K562 (cell line): ENCODE measurements around the gene CAPZA1. TPM values are rescaled to one million over a fixed set of nuclear protein-coding genes. Genes with fewer than 3 reads are reported as not detected.

Experiments used
- AFF4 ChIP-seq: sonication (generic); formaldehyde crosslinking; IDR thresholded peaks from 2 replicates; pipeline ENCODE4 v1.8.0; 2023; ENCODE audit warnings: mild to moderate bottlenecking, missing genetic modification reagents
- ARID3A ChIP-seq: IDR thresholded peaks from 2 replicates; pipeline ENCODE4 v1.6.1; 2012; ENCODE audit warnings: low read depth, low read length, improper control_type of control experiment, borderline replicate concordance
- CTCFL ChIP-seq: IDR thresholded peaks from 2 replicates; pipeline ENCODE4 v1.6.1; 2011; ENCODE audit warnings: borderline replicate concordance, low read depth, mild to moderate bottlenecking, moderate library complexity, low read length; ENCODE audit not compliant: insufficient read depth, poor library complexity, severe bottlenecking
- DACH1 ChIP-seq: fragments of 450-650 bp; IDR thresholded peaks from 2 replicates; pipeline ENCODE4 v1.6.1; 2018; ENCODE audit not compliant: partially characterized antibody
- HDAC2 ChIP-seq: fragments of 450-650 bp; IDR thresholded peaks from 2 replicates; pipeline ENCODE4 v1.6.1; 2016; ENCODE audit warnings: mild to moderate bottlenecking
- JUN ChIP-seq, 2 experiments: sonication (generic) in 1 of 2; formaldehyde crosslinking in 1 of 2; IDR thresholded peaks; 2 replicates each; pipeline versions ENCODE4 v1.6.1 to v1.8.0; 2012 to 2022; ENCODE audit warnings: borderline replicate concordance in 2 of 2, mild to moderate bottlenecking in 2 of 2, improper control_type of control experiment in 1 of 2, low read depth in 1 of 2, low read length in 1 of 2, missing genetic modification reagents in 1 of 2
- KAT7 ChIP-seq: sonication (generic); formaldehyde crosslinking; IDR thresholded peaks from 2 replicates; pipeline ENCODE4 v1.8.0; 2022; ENCODE audit warnings: missing genetic modification reagents, mild to moderate bottlenecking, borderline replicate concordance
- MTA1 ChIP-seq: fragments of 450-650 bp; IDR thresholded peaks from 2 replicates; pipeline ENCODE4 v1.6.1; 2017; ENCODE audit warnings: borderline replicate concordance
- PBX2 ChIP-seq, 2 experiments: IDR thresholded peaks in 1 of 2; conservative IDR thresholded peaks in 1 of 2; 2 replicates each; pipeline ENCODE4 v1.6.1; 2016; ENCODE audit warnings: low read depth in 2 of 2, mild to moderate bottlenecking in 1 of 2, missing compliant biosample characterization in 1 of 2, missing genetic modification characterization in 1 of 2, moderate library complexity in 1 of 2
- RUNX1 ChIP-seq: sonication (generic); IDR thresholded peaks from 2 replicates; pipeline ENCODE4 v1.6.1; 2016; ENCODE audit warnings: antibody characterized with exemption, low read depth
- SMARCB1 ChIP-seq: IDR thresholded peaks from 2 replicates; pipeline ENCODE4 v1.6.1; 2011; ENCODE audit warnings: improper control_type of control experiment, low read depth; ENCODE audit not compliant: insufficient read length
- THAP7 ChIP-seq: fragments of 250-450 bp; sonication (Bioruptor Pico); IDR thresholded peaks from 2 replicates; pipeline ENCODE4 v1.5.0; 2021
- ZBED1 ChIP-seq: IDR thresholded peaks from 2 replicates; pipeline ENCODE4 v1.6.1; 2014
- ZNF408 ChIP-seq: fragments of 250-450 bp; sonication (Bioruptor Pico); IDR thresholded peaks from 2 replicates; pipeline ENCODE4 v1.4.0; 2020; ENCODE audit warnings: low read depth, mild to moderate bottlenecking, moderate library complexity
- polyA plus RNA-seq, 8 experiments: library from polyadenylated mRNA; depleted of rRNA in 4 of 8; stranded (reverse) in 5 of 8; unstranded in 3 of 8; fragments of >200 nt; fragmentation: Nextera tagmentation in 2 of 8; fragmentation: Illumina TruSeq in 1 of 8; extraction: Ambion mirVana in 2 of 8; extraction: Trizol in 1 of 8; gene quantifications; 2 replicates each; pipeline versions ENCODE4 v1.2.1 to v1.2.3, GENCODE V29; 2011 to 2014; ENCODE audit warnings: inconsistent platforms in 1 of 8, missing spikeins in 1 of 8
- total RNA-seq, 7 experiments: library from RNA; depleted of rRNA in 6 of 7; stranded (reverse); fragments of >200 nt in 6 of 7; fragmentation: Illumina TruSeq in 2 of 7; extraction: Trizol in 2 of 7; gene quantifications; 2 replicates each; pipeline versions ENCODE4 v1.2.1 to v1.2.3, GENCODE V29; 2011 to 2021; ENCODE audit warnings: low replicate concordance in 1 of 7

Gene CAPZA1
- total and polyA plus RNA-seq, 9 of the 15 experiments (the other 6 are each of a cell fraction or from before 2014, with no cell fraction given): 237 to 1,020 (median 306) TPM

- TF ChIP-seq CTCFL: no peak
- 0 out of 2 replicates have a peak, but pooled peaks have one; percentile 5 for TF ChIP-seq JUN (IDR thresholded peaks at IDR 0.05; ENCODE audit: borderline replicate concordance, low read depth, low read length)
- TF ChIP-seq JUN (CRISPR knock-in tag; IDR thresholded peaks at IDR 0.05; ENCODE audit: borderline replicate concordance): no peak
- TF ChIP-seq KAT7 (CRISPR knock-in tag): no peak
- 0 out of 2 replicates have a peak, but pooled peaks have one; percentile 56 for TF ChIP-seq ARID3A
- no peak for TF ChIP-seq ZBED1
- TF ChIP-seq PBX2 (CRISPR knock-in tag; IDR thresholded peaks at IDR 0.05; ENCODE audit: low read depth): no peak
- TF ChIP-seq PBX2 (tag; conservative IDR thresholded peaks at IDR 0.05; ENCODE audit: low read depth): peak; percentile 51
- TF ChIP-seq HDAC2: peak; percentile 88
- TF ChIP-seq DACH1: no peak
- TF ChIP-seq ZNF408: no peak
- no peak for TF ChIP-seq SMARCB1
- TF ChIP-seq RUNX1: no peak
- TF ChIP-seq THAP7 (CRISPR knock-in tag): no peak; the same call in 1 of the 2 replicates
- TF ChIP-seq MTA1: peak; percentile 46; the same call in 1 of the 2 replicates
- no peak for TF ChIP-seq AFF4
Measured at GRCh38 chr1:112673592-112674439, 54.2 kb downstream of the CAPZA1 start (continued).
